Tibial nerve (tissue), 4 donors: ENCODE measurements around the gene LPIN3. TPM values are rescaled to one million over a fixed set of nuclear protein-coding genes. Genes with fewer than 3 reads are reported as not detected.

Source experiments
- DNase-seq, 2 donors: peaks; one replicate each; pipeline ENCODE4 v3.0.0-alpha.2; 2019; ENCODE audit warnings: low spot score in 2 of 2
- H3K27ac ChIP-seq, 4 donors: fragments of 200-600 bp; sonication (generic) in 3 of 4; one replicate each; pipeline ENCODE4 v1.5.1; 2017 to 2019; ENCODE audit warnings: mild to moderate bottlenecking in 1 of 4
- H3K27me3 ChIP-seq, 2 donors: fragments of 200-600 bp; sonication (generic) in 1 of 2; one replicate each; pipeline versions ENCODE4 v1.5.1 to v1.6.0; 2017 to 2019
- H3K36me3 ChIP-seq, 3 donors: fragments of 200-600 bp; sonication (generic); one replicate each; pipeline ENCODE4 v1.5.1; 2018 to 2019
- H3K4me1 ChIP-seq, 4 donors: fragments of 200-600 bp; sonication (generic) in 3 of 4; one replicate each; pipeline ENCODE4 v1.5.1; 2017 to 2019
- H3K4me3 ChIP-seq, 4 donors: fragments of 200-600 bp; sonication (generic) in 3 of 4; one replicate each; pipeline ENCODE4 v1.5.1; 2017 to 2019; ENCODE audit warnings: mild to moderate bottlenecking in 1 of 4, moderate library complexity in 1 of 4
- H3K9me3 ChIP-seq, 4 donors: fragments of 200-600 bp; sonication (generic) in 3 of 4; one replicate each; pipeline ENCODE4 v1.5.1; 2017 to 2019
- CTCF ChIP-seq, 5 experiments: fragments of 200-600 bp in 3 of 5; fragments of 450-650 bp in 2 of 5; sonication (generic) in 3 of 5; IDR thresholded peaks; one replicate each; pipeline ENCODE4 v1.5.1; 2016 to 2019; ENCODE audit warnings: antibody characterized with exemption in 5 of 5, mild to moderate bottlenecking in 3 of 5, moderate library complexity in 2 of 5
- EP300 ChIP-seq, 2 donors: sonication (generic); formaldehyde crosslinking; IDR thresholded peaks; one replicate each; pipeline ENCODE4 v1.6.1; 2017; ENCODE audit warnings: antibody characterized with exemption in 2 of 2, mild to moderate bottlenecking in 1 of 2
- POLR2A ChIP-seq, 2 donors: fragments of 450-650 bp; IDR thresholded peaks; one replicate each; pipeline ENCODE4 v1.6.1; 2017; ENCODE audit warnings: antibody characterized with exemption in 2 of 2, mild to moderate bottlenecking in 2 of 2, moderate library complexity in 2 of 2
- WGBS, 2 donors: methylation state at CpG; one replicate each; pipeline ENCODE4 v1.1.5; 2018; 5-methylcytosine and 5-hydroxymethylcytosine counted together
- total RNA-seq, 4 donors: library from RNA; depleted of rRNA; stranded (reverse); fragments of >200 nt; gene quantifications; one replicate each; pipeline ENCODE4 v1.1.0, GENCODE V29; 2016

Gene LPIN3
- total RNA-seq, 4 donors from 2014 or later = 24.5 to 64.8 (median 36.5) TPM

- H3K27ac ChIP-seq = peak within 1 kb of the TSS in 2 of 4 donors; percentile 16 to 32
- H3K27me3 ChIP-seq = peaks cover 0 to 32% of the 10 kb centered on the region in 2 donors
- TF ChIP-seq POLR2A (IDR thresholded peaks at IDR 0.05) (no peak), EP300 (IDR thresholded peaks at IDR 0.05) (no peak), CTCF (IDR thresholded peaks at IDR 0.05) (no peak)
- H3K36me3 ChIP-seq = peaks cover 0 to 1% (median 0%) of the 10 kb centered on the region in 3 donors
- H3K9me3 ChIP-seq = peaks cover 0 to 8% (median 0%) of the 10 kb centered on the region in 4 donors
- H3K4me1 ChIP-seq = peaks cover 0 to 16% (median 0%) of the 10 kb centered on the region in 4 donors
- WGBS, 2 donors = 11 to 49% methylated on average over 12 to 55 of the region's 93 CpGs
- H3K4me3 ChIP-seq = peak within 1 kb of the TSS; percentile 12 to 55 (median 32)
- no peak for DNase-seq
Measured at GRCh38 chr20:41366546-41367392, 26.1 kb downstream of the LPIN3 start, which contains the start of gene EMILIN3. TSS of gene EMILIN3 (minus strand) at chr20:41366818. CDS start at chr20:41366634, 184 bp downstream.

DNA sequence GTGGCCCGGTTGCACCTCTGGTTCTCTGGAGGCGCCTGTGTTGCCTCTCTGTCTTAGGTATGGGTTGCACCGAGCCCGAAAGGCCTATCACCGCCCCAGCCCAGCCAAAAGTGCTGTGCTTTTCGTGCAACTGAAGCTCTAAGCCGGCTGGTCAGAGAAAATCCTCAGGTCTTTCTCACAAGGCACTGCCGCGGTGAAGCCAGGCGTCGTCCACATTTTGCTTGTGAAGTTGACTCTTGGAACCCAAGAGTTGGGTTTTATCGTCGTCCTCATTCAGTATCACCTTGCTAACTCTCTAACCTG lies 26.7 kb downstream of the LPIN3 start:
- H3K27me3 ChIP-seq = peaks cover 0 to 32% of the 10 kb centered on the region in 2 donors
- peak overlapping the region in 1 of 4 donors; percentile 32 for H3K27ac ChIP-seq
- H3K4me3 ChIP-seq = peak overlapping the region in 1 of 4 donors; percentile 55
- peaks cover 0 to 8% (median 0%) of the 10 kb centered on the region in 4 donors for H3K9me3 ChIP-seq
- DNase-seq = no peak
- no peaks in the 10 kb centered on the region for H3K36me3 ChIP-seq
- TF ChIP-seq EP300 (IDR thresholded peaks at IDR 0.05) = no peak
- no peak for TF ChIP-seq POLR2A (IDR thresholded peaks at IDR 0.05)
- no peak for TF ChIP-seq CTCF (IDR thresholded peaks at IDR 0.05)
- peaks cover 0 to 16% (median 0%) of the 10 kb centered on the region in 4 donors for H3K4me1 ChIP-seq
- 79 to 88% methylated on average over 13 of the region's 13 CpGs for whole genome bisulfite sequencing, 2 donors

- Histone ChIP-seq H3K9me3 (peaks cover 0 to 8% (median 0%) of the 10 kb centered on the region in 4 donors), H3K27me3 (peaks cover 0 to 32% of the 10 kb centered on the region in 2 donors), H3K4me1 (peaks cover 0 to 16% (median 0%) of the 10 kb centered on the region in 4 donors), H3K36me3 (no peaks in the 10 kb centered on the region), H3K4me3 (no peak overlapping the region), H3K27ac (no peak overlapping the region)
- DNase-seq = no peak
- WGBS, 2 donors = 87 to 96% methylated on average over 3 of the region's 3 CpGs
- TF ChIP-seq POLR2A (IDR thresholded peaks at IDR 0.05) (no peak), EP300 (IDR thresholded peaks at IDR 0.05) (no peak), CTCF (IDR thresholded peaks at IDR 0.05) (no peak)
Measured at GRCh38 chr20:41367956-41368355, 27.3 kb downstream of the LPIN3 start.

DNA sequence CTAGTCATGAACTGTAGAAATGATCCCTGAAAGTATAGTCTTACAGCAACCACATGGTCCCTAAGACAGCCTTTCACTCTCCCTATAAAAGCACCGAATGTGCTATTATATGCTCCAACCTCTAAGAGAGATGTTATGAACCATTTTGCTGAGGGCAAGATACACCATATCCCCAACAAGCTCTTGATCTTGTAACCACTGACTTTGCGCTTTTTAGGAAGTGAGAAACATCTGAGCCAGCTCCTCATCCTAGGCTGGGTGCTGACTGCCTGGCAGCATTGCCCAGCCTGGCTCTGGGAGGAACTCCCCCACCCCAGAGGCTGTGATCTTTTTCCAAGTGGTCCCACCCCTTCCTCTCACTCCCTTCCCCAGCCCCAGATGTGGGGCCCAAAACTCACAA lies 29.1 kb downstream of the LPIN3 start:
- Histone ChIP-seq H3K27me3 (peaks cover 0 to 29% of the 10 kb centered on the region in 2 donors), H3K4me1 (peaks cover 0 to 16% (median 0%) of the 10 kb centered on the region in 4 donors), H3K9me3 (peaks cover 0 to 8% (median 0%) of the 10 kb centered on the region in 4 donors), H3K27ac (no peak overlapping the region), H3K4me3 (no peak overlapping the region), H3K36me3 (no peaks in the 10 kb centered on the region)
- TF ChIP-seq EP300 (IDR thresholded peaks at IDR 0.05) (no peak), POLR2A (IDR thresholded peaks at IDR 0.05) (no peak), CTCF (IDR thresholded peaks at IDR 0.05) (no peak)
- WGBS, 2 donors = 83 to 85% methylated on average over 2 of the region's 2 CpGs
- DNase-seq = no peak

DNA sequence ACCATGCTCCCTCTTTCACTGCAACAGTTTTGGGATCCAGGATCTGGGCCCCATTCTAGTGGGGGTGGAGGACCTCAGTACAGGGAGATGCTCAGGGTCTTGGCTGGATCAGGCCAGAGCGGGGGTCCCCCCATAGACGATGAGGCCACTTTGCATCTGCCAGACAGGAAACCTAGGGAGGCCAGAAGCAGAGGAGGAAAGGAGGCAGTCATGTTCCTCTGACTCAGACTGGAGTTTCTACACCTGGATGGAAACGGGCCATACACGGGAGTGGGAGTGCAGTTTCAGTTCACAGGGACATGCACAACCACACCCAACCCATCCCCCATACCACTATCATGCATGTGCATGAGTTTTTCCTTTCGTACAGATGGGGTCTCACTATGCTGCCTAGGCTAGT lies 29.6 kb downstream of the LPIN3 start:
- Histone ChIP-seq H3K9me3 (peaks cover 0 to 8% (median 0%) of the 10 kb centered on the region in 4 donors), H3K4me3 (no peak overlapping the region), H3K27me3 (peaks cover 0 to 24% of the 10 kb centered on the region in 2 donors), H3K27ac (no peak overlapping the region), H3K4me1 (peaks cover 0 to 16% (median 0%) of the 10 kb centered on the region in 4 donors), H3K36me3 (no peaks in the 10 kb centered on the region)
- no peak for DNase-seq
- no peak for TF ChIP-seq POLR2A (IDR thresholded peaks at IDR 0.05)
- TF ChIP-seq EP300 (IDR thresholded peaks at IDR 0.05) = no peak
- 84 to 91% methylated on average over 5 of the region's 5 CpGs for WGBS, 2 donors
